Measurements from ENCODE around the gene MARCHF4. TPM values are rescaled to one million over a fixed set of nuclear protein-coding genes. Genes with fewer than 3 reads are reported as not detected.

The MARCHF4 gene
- total and polyA plus RNA-seq, 3 donors from 2014 or later, result 0.09 to 0.16 (median 0.12) TPM

DNA sequence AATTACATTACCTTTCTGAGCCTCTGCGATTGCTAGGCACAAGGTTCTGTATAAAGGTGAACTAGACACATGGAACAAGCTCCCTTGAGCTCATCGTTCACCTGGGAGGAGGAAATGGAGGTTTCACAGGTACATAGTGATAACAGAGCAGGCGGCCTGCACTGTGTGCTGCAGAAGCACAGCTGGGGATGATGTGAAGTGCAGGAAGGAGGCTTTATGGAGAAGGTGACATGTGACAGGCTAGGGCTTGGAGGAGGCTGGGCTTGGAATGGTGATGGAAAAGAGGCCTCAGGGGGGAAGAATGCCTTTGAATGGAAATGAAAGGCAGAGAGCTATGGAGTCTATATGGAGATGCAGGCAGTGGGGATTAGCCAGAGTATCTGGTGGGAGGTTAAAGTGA is 22.9 kb downstream of the MARCHF4 start:
- DNase-seq, result no peak
- Histone ChIP-seq H3K9me3 (no peaks in the 10 kb centered on the region), H3K36me3 (ENCODE audit: low read depth, missing control alignments) (no peaks in the 10 kb centered on the region), H3K4me1 (no peaks in the 10 kb centered on the region), H3K27ac (no peak overlapping the region), H3K4me3 (no peak overlapping the region), H3K27me3 (no peaks in the 10 kb centered on the region)
- 78 to 80% methylated on average over 3 of the region's 3 CpGs for WGBS, 2 donors
- intact Hi-C loops (cut with DNase I; ENCODE audit: low total_unique reads), result no loop called here
- TF ChIP-seq POLR2A (IDR thresholded peaks at IDR 0.05), result no peak
- no peak for TF ChIP-seq CTCF (IDR thresholded peaks at IDR 0.05)

GRCh38 chr2:216348756-216349308 is 23.5 kb downstream of the MARCHF4 start:
- Histone ChIP-seq H3K27me3 (no peaks in the 10 kb centered on the region), H3K4me1 (no peaks in the 10 kb centered on the region), H3K9me3 (no peaks in the 10 kb centered on the region), H3K27ac (no peak overlapping the region), H3K36me3 (ENCODE audit: low read depth, missing control alignments) (no peaks in the 10 kb centered on the region), H3K4me3 (no peak overlapping the region)
- no peak for DNase-seq
- WGBS, 2 donors, result 72 to 78% methylated on average over 3 of the region's 3 CpGs
- no peak for TF ChIP-seq CTCF (IDR thresholded peaks at IDR 0.05)
- no peak for TF ChIP-seq POLR2A (IDR thresholded peaks at IDR 0.05)
- intact Hi-C loops (cut with DNase I; ENCODE audit: low total_unique reads), result no loop called here

DNA sequence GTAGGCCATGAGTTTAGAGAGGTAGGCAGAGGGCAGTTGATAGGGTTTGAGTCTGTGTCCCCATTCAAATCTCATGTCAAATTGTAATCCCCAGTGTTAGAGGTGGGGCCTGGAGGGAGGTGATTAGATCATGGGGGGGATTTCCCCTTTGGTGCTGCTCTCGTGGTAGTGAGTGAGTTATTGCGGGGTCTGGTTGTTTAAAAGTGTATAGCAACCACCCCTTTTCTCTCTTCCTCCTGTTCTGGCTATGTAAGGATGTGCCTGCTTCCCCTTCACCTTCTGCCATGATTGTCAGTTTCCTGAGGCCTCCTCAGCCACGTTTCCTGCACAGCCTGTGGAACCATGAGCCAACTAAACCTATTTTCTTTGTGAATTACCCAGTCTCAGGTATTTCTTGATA is 25.5 kb downstream of the MARCHF4 start:
- H3K4me3 ChIP-seq, result no peak overlapping the region
- no peaks in the 10 kb centered on the region for H3K27me3 ChIP-seq
- H3K4me1 ChIP-seq, result no peaks in the 10 kb centered on the region
- TF ChIP-seq POLR2A (IDR thresholded peaks at IDR 0.05) (no peak), CTCF (IDR thresholded peaks at IDR 0.05) (no peak)
- H3K27ac ChIP-seq, result no peak overlapping the region
- intact Hi-C loops (cut with DNase I; ENCODE audit: low total_unique reads), result no loop called here
- no peak for DNase-seq
- 75 to 81% methylated on average over 3 of the region's 3 CpGs for WGBS, 2 donors
- H3K36me3 ChIP-seq (ENCODE audit: low read depth, missing control alignments), result no peaks in the 10 kb centered on the region
- H3K9me3 ChIP-seq, result no peaks in the 10 kb centered on the region

DNA sequence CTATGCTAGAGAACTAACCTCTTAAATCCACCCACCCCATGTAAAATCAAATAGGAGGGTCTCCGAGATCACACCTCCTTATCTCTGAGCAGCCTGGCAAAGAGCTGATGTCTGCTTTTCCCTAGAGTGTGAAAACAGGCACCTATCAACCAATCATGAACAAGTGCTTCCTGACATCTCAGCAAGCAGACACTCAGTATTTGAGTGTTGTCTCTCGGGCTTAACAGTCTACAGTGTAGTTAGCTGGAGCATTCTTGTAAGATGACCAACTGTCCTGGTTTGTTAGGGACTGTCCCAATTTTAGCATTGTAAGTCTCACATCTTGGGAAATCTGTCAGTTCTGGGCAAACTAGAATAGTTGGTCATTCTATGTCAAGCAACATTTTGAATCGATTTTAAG is 26.4 kb downstream of the MARCHF4 start:
- intact Hi-C loops (cut with DNase I; ENCODE audit: low total_unique reads), result no loop called here
- Histone ChIP-seq H3K27ac (no peak overlapping the region), H3K36me3 (ENCODE audit: low read depth, missing control alignments) (no peaks in the 10 kb centered on the region), H3K9me3 (no peaks in the 10 kb centered on the region), H3K4me3 (no peak overlapping the region), H3K4me1 (peaks cover 3% of the 10 kb centered on the region), H3K27me3 (no peaks in the 10 kb centered on the region)
- WGBS, 2 donors, result 75 to 78% methylated on average over 3 of the region's 3 CpGs
- TF ChIP-seq POLR2A (IDR thresholded peaks at IDR 0.05), result no peak
- no peak for TF ChIP-seq CTCF (IDR thresholded peaks at IDR 0.05)
- no peak for DNase-seq

- Histone ChIP-seq H3K4me3 (no peak overlapping the region), H3K4me1 (peaks cover 10% of the 10 kb centered on the region), H3K9me3 (no peaks in the 10 kb centered on the region), H3K36me3 (ENCODE audit: low read depth, missing control alignments) (no peaks in the 10 kb centered on the region), H3K27me3 (no peaks in the 10 kb centered on the region), H3K27ac (no peak overlapping the region)
- intact Hi-C loops (cut with DNase I; ENCODE audit: low total_unique reads), result no loop called here
- no peak for DNase-seq
- TF ChIP-seq CTCF (IDR thresholded peaks at IDR 0.05) (no peak), POLR2A (IDR thresholded peaks at IDR 0.05) (no peak)
- WGBS, 2 donors, result 38 to 49% methylated on average over 4 of the region's 4 CpGs
These were observed 27.4 kb downstream of the MARCHF4 start for GRCh38 chr2:216344950-216345300.
